ENCODE results near the gene BRF1.

- peak in 3 of 4 experiments; percentile 87 to 98 (median 93) for TF ChIP-seq CTCF (IDR thresholded peaks at IDR 0.05)
- no peak for TF ChIP-seq POLR2A (IDR thresholded peaks at IDR 0.05)
- TF ChIP-seq POLR2AphosphoS5 (IDR thresholded peaks at IDR 0.05) = no peak
- no peak for TF ChIP-seq EP300 (IDR thresholded peaks at IDR 0.05)
Measured at GRCh38 chr14:105203057-105203531, 97.7 kb downstream of the BRF1 start.
